Activated B cell treated with CpG ODN at 0.5 μM for 24 hours (primary cell): ENCODE results near the gene DMC1. TPM values are rescaled to one million over a fixed set of nuclear protein-coding genes. Genes with fewer than 3 reads are reported as not detected.
"Not testable (repeated sequence)": the region's sequence is repeated elsewhere in the genome, so short reads cannot be mapped to it uniquely, and the experiment has no call there.

Experiments used
- ATAC-seq: fragments of 200-7000 bp; cut with Tn5 transposase; one replicate; pipeline ENCODE4 v1.10.0; 2021; ENCODE audit warnings: low read depth, mild to moderate bottlenecking, moderate library complexity
- CTCF ChIA-PET: fragments of 350-600 bp; sonication (Branson Sonifier 250); formaldehyde crosslinking; loops from one replicate; lab custom pipeline; 2021; ENCODE audit warnings: antibody characterized with exemption; lab: Charles Lee
- POLR2A ChIA-PET: fragments of 350-600 bp; sonication (Branson Sonifier 250); formaldehyde crosslinking; loops from one replicate; lab custom pipeline; 2021; ENCODE audit warnings: antibody characterized with exemption; lab: Charles Lee
- DNase-seq: peaks from one replicate; pipeline ENCODE4 v3.0.0; 2022
- H3K27ac Mint-ChIP-seq: one replicate; pipeline ENCODE4 v1.8.0; 2020; ENCODE audit warnings: mixed read lengths
- H3K27me3 Mint-ChIP-seq: one replicate; pipeline ENCODE4 v1.8.0; 2021; ENCODE audit warnings: mixed read lengths
- H3K36me3 Mint-ChIP-seq: one replicate; pipeline ENCODE4 v1.8.0; 2021; ENCODE audit warnings: low read depth, mixed read lengths
- H3K4me1 Mint-ChIP-seq: one replicate; pipeline ENCODE4 v1.8.0; 2021; ENCODE audit warnings: mixed read lengths
- H3K4me3 Mint-ChIP-seq: one replicate; pipeline ENCODE4 v1.8.0; 2020; ENCODE audit warnings: mild to moderate bottlenecking, mixed read lengths
- H3K9me3 Mint-ChIP-seq: one replicate; pipeline ENCODE4 v1.8.0; 2020; ENCODE audit warnings: mixed read lengths
- intact Hi-C: fragments of 100-400 bp; cut with micrococcal nuclease; formaldehyde crosslinking; loops from one replicate; pipeline ENCODE4 v1.15.1; 2024
- total RNA-seq: library from RNA; stranded (reverse); gene quantifications from 2 replicates; pipeline ENCODE4 v1.2.3, GENCODE V29; 2022
- TF ChIP-seq, protein P1 (sequence below): fragments of 200-600 bp; IDR thresholded peaks from one replicate; pipeline ENCODE4 v1.8.0; 2022; ENCODE audit warnings: antibody characterized with exemption, mild to moderate bottlenecking

The DMC1 gene, protein sequence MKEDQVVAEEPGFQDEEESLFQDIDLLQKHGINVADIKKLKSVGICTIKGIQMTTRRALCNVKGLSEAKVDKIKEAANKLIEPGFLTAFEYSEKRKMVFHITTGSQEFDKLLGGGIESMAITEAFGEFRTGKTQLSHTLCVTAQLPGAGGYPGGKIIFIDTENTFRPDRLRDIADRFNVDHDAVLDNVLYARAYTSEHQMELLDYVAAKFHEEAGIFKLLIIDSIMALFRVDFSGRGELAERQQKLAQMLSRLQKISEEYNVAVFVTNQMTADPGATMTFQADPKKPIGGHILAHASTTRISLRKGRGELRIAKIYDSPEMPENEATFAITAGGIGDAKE
- 0.54 and 0.91 TPM in 2 replicates for total RNA-seq

DNA sequence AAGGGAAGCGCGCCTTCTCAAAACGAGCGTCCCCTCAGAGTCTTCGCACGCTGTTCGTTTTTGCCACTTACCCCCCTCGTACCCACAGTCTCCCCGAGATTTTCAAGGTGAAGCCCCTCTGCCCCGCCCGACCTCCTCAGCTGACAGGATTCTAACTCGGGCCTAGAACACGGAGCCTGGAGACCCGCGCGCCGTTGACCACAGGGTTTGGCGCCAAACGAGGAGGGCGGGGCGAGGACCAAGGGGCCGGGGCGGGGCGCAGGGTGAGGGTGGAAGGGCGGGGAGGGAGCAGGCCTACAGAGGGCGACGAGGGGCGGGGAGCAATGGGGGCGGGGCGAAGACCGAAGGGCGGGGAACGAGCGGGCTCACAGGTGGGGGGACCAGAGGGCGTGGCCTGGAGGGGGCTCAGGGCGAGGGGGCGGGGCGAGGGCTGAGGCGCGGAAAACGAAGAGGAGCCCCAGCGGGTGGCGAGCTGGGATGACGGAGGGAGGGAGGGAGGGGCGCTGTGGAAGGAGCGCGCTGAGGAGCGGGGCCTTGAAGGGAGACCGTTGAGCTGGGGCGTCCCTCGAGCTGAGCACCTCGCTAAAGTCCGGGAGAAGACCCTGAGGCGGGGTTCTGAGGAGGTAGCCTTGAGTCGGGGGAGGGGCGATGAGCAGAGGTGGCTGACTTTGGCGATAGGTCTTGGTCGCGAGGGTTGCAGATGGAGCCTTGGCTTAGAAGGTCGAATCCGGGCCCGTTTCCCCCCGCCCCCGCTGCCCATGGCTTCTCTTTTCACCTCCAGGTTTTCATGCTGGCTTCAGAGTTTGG is at the start of gene DMC1:
DMC1 (minus strand) TSS at position 212 of the 807 bp plus-strand sequence. CDS start 1,927 bp downstream, outside the sequence.
- Mint-ChIP-seq H3K4me3 (peak within 1 kb of the TSS; percentile 82), H3K9me3 (no peaks in the 10 kb centered on the region), H3K27me3 (no peaks in the 10 kb centered on the region), H3K27ac (peak within 1 kb of the TSS; percentile 65), H3K36me3 (no peaks in the 10 kb centered on the region), H3K4me1 (peaks cover 17% of the 10 kb centered on the region)
- DNase-seq = peak; percentile 89
- ATAC-seq = peak; percentile 97
- POLR2A ChIA-PET = interaction anchor here (0.6 to 1.7 kb wide), 6 partner anchors 47 to 575 kb away, joined by 3 to 5 read pairs (median 3); no protein-coding TSS in a partner anchor
- CTCF ChIA-PET = interaction anchor here (7.0 kb wide), 1 partner anchor 517 kb away, joined by 77 read pairs; no protein-coding TSS in a partner anchor
- intact Hi-C loops = loop anchor here (1.0 to 5.0 kb wide), 11 partner anchors 64 to 513 kb away; partner anchors contain the start of genes CBY1, DDX17, FAM227A and GTPBP1
- TF ChIP-seq, protein P1, sequence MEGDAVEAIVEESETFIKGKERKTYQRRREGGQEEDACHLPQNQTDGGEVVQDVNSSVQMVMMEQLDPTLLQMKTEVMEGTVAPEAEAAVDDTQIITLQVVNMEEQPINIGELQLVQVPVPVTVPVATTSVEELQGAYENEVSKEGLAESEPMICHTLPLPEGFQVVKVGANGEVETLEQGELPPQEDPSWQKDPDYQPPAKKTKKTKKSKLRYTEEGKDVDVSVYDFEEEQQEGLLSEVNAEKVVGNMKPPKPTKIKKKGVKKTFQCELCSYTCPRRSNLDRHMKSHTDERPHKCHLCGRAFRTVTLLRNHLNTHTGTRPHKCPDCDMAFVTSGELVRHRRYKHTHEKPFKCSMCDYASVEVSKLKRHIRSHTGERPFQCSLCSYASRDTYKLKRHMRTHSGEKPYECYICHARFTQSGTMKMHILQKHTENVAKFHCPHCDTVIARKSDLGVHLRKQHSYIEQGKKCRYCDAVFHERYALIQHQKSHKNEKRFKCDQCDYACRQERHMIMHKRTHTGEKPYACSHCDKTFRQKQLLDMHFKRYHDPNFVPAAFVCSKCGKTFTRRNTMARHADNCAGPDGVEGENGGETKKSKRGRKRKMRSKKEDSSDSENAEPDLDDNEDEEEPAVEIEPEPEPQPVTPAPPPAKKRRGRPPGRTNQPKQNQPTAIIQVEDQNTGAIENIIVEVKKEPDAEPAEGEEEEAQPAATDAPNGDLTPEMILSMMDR = no peak

DNA sequence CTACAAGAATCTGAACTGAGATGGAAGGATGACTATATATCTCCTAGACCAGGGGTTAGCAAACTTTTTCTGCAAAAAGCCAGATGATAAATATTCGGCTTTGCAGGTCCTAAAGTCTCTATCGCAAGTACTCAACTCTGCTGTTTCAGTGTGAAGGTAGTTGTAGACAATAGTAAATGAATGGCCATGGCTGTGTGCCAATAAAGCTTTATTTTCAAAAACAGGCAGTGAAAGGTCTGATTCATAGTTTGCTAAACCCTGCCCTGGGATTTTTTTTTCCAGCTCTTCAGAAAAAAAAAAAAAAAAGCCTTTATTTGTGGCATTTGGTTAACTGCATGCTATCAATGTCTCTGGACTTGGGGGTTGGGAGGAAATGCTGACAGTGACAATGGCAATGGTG is 48.7 kb upstream of the DMC1 start:
- peaks cover 27% of the 10 kb centered on the region for H3K27me3 Mint-ChIP-seq
- H3K36me3 Mint-ChIP-seq = no peaks in the 10 kb centered on the region
- H3K9me3 Mint-ChIP-seq = peaks cover 6% of the 10 kb centered on the region
- DNase-seq = no peak
- intact Hi-C loops = no loop called here
- no peaks in the 10 kb centered on the region for H3K4me1 Mint-ChIP-seq
- no peak for ATAC-seq
- ChIA-PET CTCF (no interaction called here), POLR2A (no interaction called here)
- H3K4me3 Mint-ChIP-seq = no peak overlapping the region
- TF ChIP-seq, protein P1 = no peak
- no peak overlapping the region for H3K27ac Mint-ChIP-seq

DNA sequence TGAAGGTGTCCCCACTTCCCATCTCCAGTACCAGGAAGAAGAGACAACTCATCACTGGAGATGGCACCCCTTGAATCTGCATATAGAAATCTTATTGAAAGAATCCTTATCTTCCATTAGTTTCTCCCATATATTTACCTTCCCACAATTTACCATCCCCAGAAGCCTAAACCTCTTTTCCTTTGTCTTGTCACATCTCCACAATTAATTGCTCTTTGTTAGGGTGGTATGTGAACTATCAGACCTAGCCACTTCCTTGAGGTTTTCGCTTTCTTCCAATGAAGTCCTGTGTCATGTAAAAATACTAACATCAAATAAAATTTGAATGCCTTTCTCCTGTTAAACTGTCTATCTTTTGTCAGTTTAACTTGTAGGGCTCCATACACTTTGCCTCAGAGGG is 48.3 kb upstream of the DMC1 start:
- no peak overlapping the region for H3K27ac Mint-ChIP-seq
- CTCF ChIA-PET = interaction anchor here (1.0 kb wide), 1 partner anchor 518 kb away, joined by 3 read pairs; no protein-coding TSS in a partner anchor
- POLR2A ChIA-PET = no interaction called here
- DNase-seq = no peak
- peaks cover 6% of the 10 kb centered on the region for H3K9me3 Mint-ChIP-seq
- H3K4me3 Mint-ChIP-seq = no peak overlapping the region
- intact Hi-C loops = no loop called here
- no peaks in the 10 kb centered on the region for H3K36me3 Mint-ChIP-seq
- no peaks in the 10 kb centered on the region for H3K4me1 Mint-ChIP-seq
- H3K27me3 Mint-ChIP-seq = peaks cover 27% of the 10 kb centered on the region
- TF ChIP-seq, protein P1 = no peak
- no peak for ATAC-seq

DNA sequence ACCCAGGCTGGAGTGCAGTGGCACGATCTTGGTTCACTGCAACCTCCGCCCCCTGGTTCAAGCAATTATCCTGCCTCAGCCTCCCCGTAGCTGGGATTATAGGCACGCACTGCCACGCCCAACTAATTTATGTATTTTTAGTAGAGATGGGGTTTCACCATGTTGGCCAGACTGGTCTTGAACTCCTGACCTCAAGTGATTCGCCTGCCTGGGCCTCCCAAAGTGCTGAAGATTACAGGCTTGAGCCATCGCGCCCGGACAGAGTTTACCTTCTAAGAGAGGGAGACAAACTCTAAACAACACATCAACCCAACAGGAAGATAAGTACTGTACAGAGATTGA is 45.1 kb upstream of the DMC1 start:
- ATAC-seq, intact Hi-C loops, H3K4me1 Mint-ChIP-seq, H3K4me3 Mint-ChIP-seq, POLR2A ChIA-PET, H3K36me3 Mint-ChIP-seq, DNase-seq, H3K9me3 Mint-ChIP-seq, CTCF ChIA-PET, H3K27ac Mint-ChIP-seq: not testable (repeated sequence)
- peaks cover 25% of the 10 kb centered on the region for H3K27me3 Mint-ChIP-seq

DNA sequence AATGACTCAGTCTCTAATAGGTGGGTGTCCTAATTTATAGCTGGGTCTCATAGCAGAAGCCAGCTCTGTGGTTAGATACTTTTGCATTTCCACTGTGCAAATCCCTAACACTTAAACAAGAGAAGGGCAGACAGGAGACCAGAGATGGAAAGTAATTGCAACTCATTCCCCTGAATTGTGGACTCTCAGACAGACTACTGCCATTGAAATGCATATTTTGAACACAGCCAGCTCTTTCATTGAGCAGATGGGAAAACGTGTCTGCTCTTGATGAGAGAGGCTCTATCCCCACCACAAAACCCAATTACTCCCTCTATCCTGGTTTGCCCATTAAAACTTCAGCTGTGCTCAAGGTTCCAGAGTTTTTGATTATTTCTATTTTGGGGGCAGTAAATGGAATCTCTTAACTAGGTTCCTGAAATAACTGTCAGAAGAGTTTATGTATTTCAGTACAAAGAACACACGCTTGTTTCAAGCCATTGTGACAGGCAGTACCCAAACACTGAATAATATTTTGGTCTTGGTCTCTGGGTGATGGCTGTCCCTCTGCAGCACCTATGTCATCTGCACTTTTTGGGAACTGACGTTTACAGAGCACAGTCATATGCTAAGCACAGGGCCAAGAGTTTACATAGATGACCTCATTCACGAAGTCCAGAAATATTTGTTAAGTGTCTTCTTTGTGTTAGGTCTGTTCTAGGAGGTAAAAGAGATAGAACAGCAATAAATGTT is 44.5 kb upstream of the DMC1 start:
- ATAC-seq = no peak
- Mint-ChIP-seq H3K4me1 (no peaks in the 10 kb centered on the region), H3K9me3 (peaks cover 6% of the 10 kb centered on the region), H3K27ac (no peak overlapping the region), H3K27me3 (peaks cover 21% of the 10 kb centered on the region), H3K4me3 (no peak overlapping the region), H3K36me3 (no peaks in the 10 kb centered on the region)
- intact Hi-C loops = no loop called here
- no peak for DNase-seq
- ChIA-PET POLR2A (no interaction called here), CTCF (no interaction called here)
- TF ChIP-seq, protein P1 = no peak
